HG03196 (cell line): Measurements from ENCODE around the gene MYO5A.
A peak's percentile ranks its signal among the peaks of the same experiment; 100 is the strongest.

Source experiments
- ATAC-seq: cut with Tn5 transposase; IDR thresholded peaks from one replicate; pipeline ENCODE4 v1.9.1; 2021; ENCODE audit not compliant: unreplicated experiment

The MYO5A gene

GRCh38 chr15:52338058-52338457 lies 190.6 kb downstream of the MYO5A start:
- ATAC-seq, result no peak

- no peak for ATAC-seq
These were observed 191.4 kb downstream of the MYO5A start for GRCh38 chr15:52337198-52337853.

GRCh38 chr15:52336529-52336928 lies 192.2 kb downstream of the MYO5A start:
- no peak for ATAC-seq

GRCh38 chr15:52334491-52335160 lies 194.1 kb downstream of the MYO5A start:
- no peak for ATAC-seq

GRCh38 chr15:52331490-52332240 lies 197.0 kb downstream of the MYO5A start:
- peak; percentile 90 for ATAC-seq

- no peak for ATAC-seq
These were observed 198.7 kb downstream of the MYO5A start for GRCh38 chr15:52329987-52330386.

GRCh38 chr15:52329150-52329549 lies 199.5 kb downstream of the MYO5A start:
- ATAC-seq, result no peak

GRCh38 chr15:52328680-52329079 lies 200.0 kb downstream of the MYO5A start:
- ATAC-seq, result no peak

- ATAC-seq, result no peak
These were observed 201.9 kb downstream of the MYO5A start for GRCh38 chr15:52326756-52327155.

GRCh38 chr15:52324109-52324508 lies 204.6 kb downstream of the MYO5A start:
- no peak for ATAC-seq

- ATAC-seq, result no peak
These were observed 209.8 kb downstream of the MYO5A start for GRCh38 chr15:52318729-52319500.

- no peak for ATAC-seq
These were observed 211.0 kb downstream of the MYO5A start for GRCh38 chr15:52317688-52318087.

- ATAC-seq, result no peak
These were observed 211.7 kb downstream of the MYO5A start for GRCh38 chr15:52317022-52317421.

GRCh38 chr15:52309154-52309548 lies 219.5 kb downstream of the MYO5A start:
- ATAC-seq, result peak; percentile 47

- ATAC-seq, result peak; percentile 70
These were observed 220.1 kb downstream of the MYO5A start for GRCh38 chr15:52308446-52309153.

- no peak for ATAC-seq
These were observed 220.8 kb downstream of the MYO5A start for GRCh38 chr15:52307847-52308246.

GRCh38 chr15:52306270-52306669 lies 222.4 kb downstream of the MYO5A start:
- no peak for ATAC-seq

GRCh38 chr15:52303093-52303772 lies 225.4 kb downstream of the MYO5A start:
- no peak for ATAC-seq

GRCh38 chr15:52301265-52301847 lies 227.3 kb downstream of the MYO5A start:
- no peak for ATAC-seq
